SK-N-SH (cell line): Measurements from ENCODE around the gene TBC1D5. TPM values are rescaled to one million over a fixed set of nuclear protein-coding genes. Genes with fewer than 3 reads are reported as not detected.

Experiments
- CTCF ChIA-PET: fragments of 300-600, 350-600 bp; formaldehyde crosslinking; extraction: SDS; loops from one replicate; lab custom pipeline; 2021; lab: Yijun Ruan, JAX
- POLR2A ChIA-PET: fragments of 350-600 bp; sonication (Branson Sonifier 250); formaldehyde crosslinking; extraction: SDS; loops from one replicate; lab custom pipeline; 2020; ENCODE audit warnings: antibody characterized with exemption, inconsistent platforms; lab: Yijun Ruan, JAX
- DNase-seq: peaks from one replicate; pipeline ENCODE4 v3.0.0; 2012
- H2AFZ ChIP-seq: fragments of 200-600 bp; sonication (generic); 2 replicates; pipeline ENCODE4 v1.8.1; 2016; ENCODE audit warnings: antibody characterized with exemption, mild to moderate bottlenecking, low read depth
- H3F3A ChIP-seq: fragments of 200-600 bp; sonication (generic); replicated peaks from 2 replicates; pipeline ENCODE3; 2016; ENCODE audit warnings: antibody characterized with exemption, mild to moderate bottlenecking; ENCODE audit not compliant: insufficient read depth
- H3K27ac ChIP-seq, 2 experiments: fragments of 200-500 bp in 1 of 2; fragments of 200-600 bp in 1 of 2; sonication (Bioruptor generic) in 1 of 2; sonication (generic), shearing (Covaris generic) in 1 of 2; 2 replicates each; pipeline versions ENCODE4 v1.5.1 to v1.6.1; 2014 to 2016; ENCODE audit warnings: low read depth in 2 of 2, inconsistent platforms in 1 of 2, low read length in 1 of 2, mild to moderate bottlenecking in 1 of 2, mixed read lengths in 1 of 2
- H3K27me3 ChIP-seq: fragments of 200-600 bp; sonication (generic), shearing (Covaris generic); 2 replicates; pipeline ENCODE4 v1.6.1; 2016; ENCODE audit warnings: mixed run types; ENCODE audit not compliant: insufficient read depth
- H3K36me3 ChIP-seq, 2 experiments: fragments of 200-500 bp in 1 of 2; fragments of 200-600 bp in 1 of 2; sonication (Bioruptor generic) in 1 of 2; sonication (generic) in 1 of 2; replicated peaks in 1 of 2; 2 replicates each; pipeline versions ENCODE3 to v1.5.1; 2014 to 2016; ENCODE audit warnings: low read length in 1 of 2, mild to moderate bottlenecking in 1 of 2; ENCODE audit not compliant: insufficient read depth in 2 of 2, control insufficient read depth in 1 of 2
- H3K4me1 ChIP-seq, 2 experiments: fragments of 200-500 bp in 1 of 2; fragments of 200-600 bp in 1 of 2; sonication (Bioruptor generic) in 1 of 2; sonication (generic), shearing (Covaris generic) in 1 of 2; 2 replicates each; pipeline versions ENCODE4 v1.5.1 to v1.6.1; 2014 to 2016; ENCODE audit warnings: low read depth in 1 of 2, low read length in 1 of 2, mixed run types in 1 of 2; ENCODE audit not compliant: insufficient read depth in 2 of 2, control insufficient read depth in 1 of 2
- H3K4me2 ChIP-seq: fragments of 200-600 bp; sonication (generic), shearing (Covaris generic); 2 replicates; pipeline ENCODE4 v1.6.1; 2017; ENCODE audit warnings: mixed run types
- H3K4me3 ChIP-seq, 2 experiments: fragments of 200-500 bp in 1 of 2; fragments of 200-600 bp in 1 of 2; sonication (Bioruptor generic) in 1 of 2; sonication (generic), shearing (Covaris generic) in 1 of 2; 2 replicates each; pipeline versions ENCODE4 v1.5.1 to v1.8.1; 2014 to 2016; ENCODE audit warnings: low read depth in 2 of 2, inconsistent platforms in 1 of 2, low read length in 1 of 2, mild to moderate bottlenecking in 1 of 2, mixed read lengths in 1 of 2, moderate library complexity in 1 of 2
- H3K79me2 ChIP-seq: fragments of 200-600 bp; sonication (generic); 2 replicates; pipeline ENCODE4 v1.8.1; 2017; ENCODE audit warnings: mild to moderate bottlenecking; ENCODE audit not compliant: insufficient read depth
- H3K9ac ChIP-seq: fragments of 200-600 bp; sonication (generic); 2 replicates; pipeline ENCODE4 v1.6.1; 2017; ENCODE audit warnings: mixed run types
- H3K9me2 ChIP-seq: fragments of 200-600 bp; sonication (generic); 2 replicates; pipeline ENCODE4 v1.6.1; 2017; ENCODE audit warnings: mixed run types
- H3K9me3 ChIP-seq: fragments of 200-600 bp; sonication (generic); 2 replicates; pipeline ENCODE4 v1.6.1; 2017; ENCODE audit warnings: mixed run types, mild to moderate bottlenecking, moderate library complexity
- H4K20me1 ChIP-seq: fragments of 200-600 bp; sonication (generic); 2 replicates; pipeline ENCODE4 v1.6.1; 2017; ENCODE audit warnings: mild to moderate bottlenecking, mixed run types; ENCODE audit not compliant: insufficient read depth
- CHD2 ChIP-seq: fragments of 150-350 bp; IDR thresholded peaks from 2 replicates; pipeline ENCODE4 v1.6.1; 2018; ENCODE audit warnings: low read length; ENCODE audit not compliant: partially characterized antibody
- FOXM1 ChIP-seq: IDR thresholded peaks from 2 replicates; pipeline ENCODE4 v1.4.0; 2012; ENCODE audit warnings: low read depth, mild to moderate bottlenecking
- GATA2 ChIP-seq: sonication (generic); formaldehyde crosslinking; IDR thresholded peaks from 2 replicates; pipeline ENCODE4 v1.5.0; 2020; ENCODE audit warnings: mild to moderate bottlenecking, missing genetic modification reagents
- MXI1 ChIP-seq: IDR thresholded peaks from 2 replicates; pipeline ENCODE4 v1.6.1; 2012; ENCODE audit warnings: mild to moderate bottlenecking, low read depth, low read length, improper control_type of control experiment
- NFIC ChIP-seq: IDR thresholded peaks from 2 replicates; pipeline ENCODE4 v1.4.0; 2012; ENCODE audit warnings: borderline replicate concordance
- RCOR1 ChIP-seq: fragments of 150-350 bp; IDR thresholded peaks from 2 replicates; pipeline ENCODE4 v1.6.1; 2017; ENCODE audit warnings: antibody characterized with exemption, low read length
- REST ChIP-seq: IDR thresholded peaks from 2 replicates; pipeline ENCODE4 v1.6.1; 2012; ENCODE audit warnings: mild to moderate bottlenecking, low read depth, low read length, moderate library complexity
- RXRA ChIP-seq: IDR thresholded peaks from 2 replicates; pipeline ENCODE4 v1.4.0; 2012; ENCODE audit warnings: low read depth, mild to moderate bottlenecking, borderline replicate concordance
- TCF12 ChIP-seq: IDR thresholded peaks from 2 replicates; pipeline ENCODE4 v1.4.0; 2012
- USF1 ChIP-seq: IDR thresholded peaks from 2 replicates; pipeline ENCODE4 v1.4.0; 2012; ENCODE audit warnings: low read depth, borderline replicate concordance
- USF2 ChIP-seq: fragments of 150-350 bp; IDR thresholded peaks from 2 replicates; pipeline ENCODE4 v1.6.1; 2017; ENCODE audit warnings: antibody characterized with exemption, low read length, low read depth, borderline replicate concordance
- WGBS: methylation state at CpG from one replicate; pipeline ENCODE4 v1.1.6; 2017; ENCODE audit warnings: low lambda C conversion rate; 5-methylcytosine and 5-hydroxymethylcytosine counted together
- polyA plus RNA-seq, 3 experiments: library from polyadenylated mRNA; depleted of rRNA; stranded (reverse); fragments of >200 nt; gene quantifications; 2 replicates each; pipeline ENCODE4 v1.2.3, GENCODE V29; 2012
- TF ChIP-seq, protein P1 (sequence below): IDR thresholded peaks from 2 replicates; pipeline ENCODE4 v1.4.0; 2012; ENCODE audit warnings: low read depth

TBC1D5 gene
- polyA plus RNA-seq, 1 of the 3 experiments (the other 2 are of a cell fraction), result 19.5 TPM

GRCh38 chr3:17589888-17590287, 152.5 kb downstream of the TBC1D5 start (continued):
- TF ChIP-seq REST (no peak), USF2 (no peak), TCF12 (no peak), FOXM1 (no peak), USF1 (no peak), RXRA (no peak)
- TF ChIP-seq, protein P1, sequence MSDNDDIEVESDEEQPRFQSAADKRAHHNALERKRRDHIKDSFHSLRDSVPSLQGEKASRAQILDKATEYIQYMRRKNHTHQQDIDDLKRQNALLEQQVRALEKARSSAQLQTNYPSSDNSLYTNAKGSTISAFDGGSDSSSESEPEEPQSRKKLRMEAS, result no peak

DNA sequence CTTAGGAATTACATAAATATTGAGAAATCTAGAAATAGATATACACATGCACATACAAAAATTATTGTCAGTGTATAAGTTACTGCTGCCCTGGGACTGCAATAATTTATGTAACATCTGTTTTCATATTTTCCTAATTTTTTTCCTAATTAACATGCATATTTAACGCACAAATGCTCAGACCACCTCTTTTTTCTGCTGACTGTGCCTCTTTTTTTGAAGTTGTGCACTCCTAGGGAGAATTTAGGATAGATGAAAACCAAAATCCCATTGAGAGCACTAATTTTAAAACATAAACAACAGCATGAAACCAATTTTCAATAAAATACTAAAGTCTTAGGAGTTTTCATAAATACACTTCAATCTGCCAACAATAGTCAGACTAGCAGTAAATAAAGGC, 154.0 kb downstream of the TBC1D5 start:
- H4K20me1 ChIP-seq, result no peaks in the 10 kb centered on the region
- no peak overlapping the region for H2AFZ ChIP-seq
- no peaks in the 10 kb centered on the region for H3K27me3 ChIP-seq
- H3K4me2 ChIP-seq, result no peak overlapping the region
- no peak overlapping the region for H3K4me3 ChIP-seq
- CTCF ChIA-PET, result interaction anchor here (0.9 to 1.0 kb wide), 3 partner anchors 10 to 71 kb away, joined by 3 to 4 read pairs (median 3); no protein-coding TSS in a partner anchor
- 0 out of 2 replicates have a peak, but pooled peaks cover 6% of the 10 kb centered on the region for H3K9me3 ChIP-seq
- no peaks in the 10 kb centered on the region for H3F3A ChIP-seq
- H3K36me3 ChIP-seq, result no peaks in the 10 kb centered on the region
- H3K4me1 ChIP-seq, result no peaks in the 10 kb centered on the region
- 91% methylated on average over 1 of the region's 1 CpG for WGBS
- H3K9me2 ChIP-seq, result 0 out of 2 replicates have a peak, but pooled peaks cover 4% of the 10 kb centered on the region
- no peak overlapping the region for H3K9ac ChIP-seq
- TF ChIP-seq NFIC, result no peak
- TF ChIP-seq MXI1, result no peak
- no peak for TF ChIP-seq USF1
- TF ChIP-seq RCOR1, result no peak
- TF ChIP-seq GATA2, result no peak
- no peak for TF ChIP-seq CHD2
- H3K79me2 ChIP-seq, result no peaks in the 10 kb centered on the region; the same call in 1 of the 2 replicates
- H3K27ac ChIP-seq, result no peak overlapping the region
- POLR2A ChIA-PET, result no interaction called here
- no peak for DNase-seq
